Subcutaneous adipose tissue (tissue), 4 donors: ENCODE measurements around the gene BZW1. TPM values are rescaled to one million over a fixed set of nuclear protein-coding genes. Genes with fewer than 3 reads are reported as not detected.

Experiments
- CTCF ChIP-seq: fragments of 450-650 bp; IDR thresholded peaks from one replicate; pipeline ENCODE4 v1.5.1; 2016; ENCODE audit warnings: low read depth, mild to moderate bottlenecking, control low read depth, antibody characterized with exemption, moderate library complexity
- total RNA-seq, 4 donors: library from RNA; depleted of rRNA; stranded (reverse); fragments of >200 nt; gene quantifications; one replicate each; pipeline ENCODE4 v1.1.0, GENCODE V29; 2016

Gene BZW1
- total RNA-seq, 4 donors from 2014 or later = 168 to 529 (median 350) TPM

DNA sequence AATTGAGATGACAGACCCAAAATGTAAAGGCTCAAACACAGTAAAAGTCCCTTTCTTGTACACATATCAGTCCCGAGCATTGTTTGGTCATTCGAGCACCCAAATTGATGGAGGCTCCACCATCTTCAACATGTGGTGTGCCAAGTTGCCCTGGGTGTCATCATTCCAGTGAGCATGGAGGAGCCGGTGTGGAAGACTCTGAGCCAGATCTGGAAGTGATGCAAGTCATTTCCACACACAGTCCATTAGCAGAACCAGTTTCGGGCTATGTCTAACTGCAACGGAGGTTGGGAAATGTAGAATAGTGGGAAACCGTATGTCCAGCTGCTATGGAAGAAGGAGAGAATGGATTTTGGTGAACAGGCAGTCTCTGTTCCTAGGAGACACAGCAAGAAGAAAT is 40.9 kb upstream of the BZW1 start:
- TF ChIP-seq CTCF = no peak

DNA sequence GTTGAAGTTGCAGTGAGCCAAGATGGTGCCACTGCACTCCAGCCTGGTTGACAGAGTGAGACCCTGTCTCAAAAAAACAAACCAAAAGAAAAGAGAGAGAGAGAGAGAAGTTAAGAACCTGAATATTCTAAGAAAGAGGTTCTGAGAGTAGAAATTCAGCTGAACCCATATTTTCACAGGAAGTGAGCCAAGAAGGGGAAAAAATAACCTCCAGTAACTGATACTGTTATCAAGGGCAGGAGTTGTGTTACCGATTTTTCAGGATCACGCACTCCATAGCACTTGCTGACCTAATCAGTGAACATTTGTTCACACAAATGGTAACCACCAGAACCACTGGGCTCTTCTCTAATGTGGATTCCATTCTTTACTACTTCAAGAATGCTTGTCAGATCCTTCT is 39.1 kb upstream of the BZW1 start:
- TF ChIP-seq CTCF = no peak

DNA sequence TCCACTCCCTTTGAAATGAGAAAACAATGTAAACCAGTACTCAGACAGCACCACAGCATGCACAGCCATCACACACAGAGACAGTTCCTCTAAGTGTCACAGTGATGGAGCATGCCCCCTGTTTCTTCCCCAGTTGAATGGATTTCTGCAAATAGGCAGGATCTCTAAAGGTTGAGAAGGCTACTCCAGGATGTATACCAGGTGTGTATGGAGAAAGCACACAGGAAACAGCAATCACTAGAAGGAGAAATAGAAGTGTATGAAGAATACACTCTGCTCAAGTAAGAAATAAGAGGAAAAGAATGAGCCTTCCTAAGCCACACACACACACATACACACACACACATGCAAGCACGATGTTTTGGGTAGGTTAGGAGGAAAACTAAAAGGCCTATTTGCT is 38.6 kb upstream of the BZW1 start:
- no peak for TF ChIP-seq CTCF

DNA sequence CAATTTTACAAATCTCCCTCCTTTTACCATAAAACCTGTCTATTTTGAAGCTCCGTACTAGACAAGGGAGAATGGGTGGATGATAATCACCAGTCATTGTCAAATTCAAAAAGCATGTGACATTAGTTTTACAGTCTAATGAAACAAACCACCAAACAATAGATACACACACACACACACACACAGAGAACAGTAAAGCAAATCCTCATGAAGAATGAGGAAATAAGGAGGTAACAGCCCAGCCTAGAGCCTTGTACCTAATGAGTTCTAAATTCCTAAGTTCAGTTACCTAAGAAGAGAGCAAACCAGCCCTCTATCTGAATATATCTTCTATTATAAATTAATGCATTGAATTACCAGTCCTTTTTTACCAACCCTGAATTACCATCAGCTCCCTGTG is 36.8 kb upstream of the BZW1 start:
- TF ChIP-seq CTCF = no peak

GRCh38 chr2:200777275-200777674 is 34.4 kb upstream of the BZW1 start:
- no peak for TF ChIP-seq CTCF

- no peak for TF ChIP-seq CTCF
Measured at GRCh38 chr2:200778038-200778437, 33.7 kb upstream of the BZW1 start.

DNA sequence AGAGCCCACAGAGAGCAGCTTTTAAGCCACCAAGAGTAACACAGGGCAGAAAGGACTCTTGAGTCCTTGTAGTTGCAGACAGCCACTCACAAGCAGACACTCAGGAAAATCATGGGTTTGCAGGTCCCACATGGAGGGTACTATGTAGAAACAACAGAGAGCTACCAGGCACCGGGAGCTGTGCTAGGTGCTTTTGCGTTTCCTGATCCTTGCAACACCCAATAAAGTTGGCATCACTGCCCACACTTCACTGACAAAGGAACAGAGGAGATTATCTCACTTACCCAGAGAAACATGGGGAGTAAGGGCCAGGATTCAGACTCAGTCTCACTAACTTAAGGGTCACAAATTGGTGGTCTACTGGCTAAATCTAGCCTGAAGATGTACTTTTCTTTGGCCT is 32.5 kb upstream of the BZW1 start:
- TF ChIP-seq CTCF = no peak

- TF ChIP-seq CTCF = no peak
Measured at GRCh38 chr2:200781616-200782015, 30.1 kb upstream of the BZW1 start.
